OCI-M2 (cell line): Measurements from ENCODE around the gene PURA.

Experiments used
- DNase-seq: peaks from one replicate; lab custom pipeline; 2025; ENCODE audit not compliant: unreplicated experiment; lab: John Stamatoyannopoulos, UW

Gene PURA

GRCh38 chr5:140159014-140159927 lies 45.4 kb downstream of the PURA start:
- DNase-seq, result no peak

GRCh38 chr5:140162275-140162674 lies 48.4 kb downstream of the PURA start:
- no peak for DNase-seq

GRCh38 chr5:140162781-140163180 lies 48.9 kb downstream of the PURA start:
- DNase-seq, result no peak

GRCh38 chr5:140165101-140165922 lies 51.4 kb downstream of the PURA start:
- DNase-seq, result no peak

- DNase-seq, result no peak
Measured at GRCh38 chr5:140165923-140166270, 52.0 kb downstream of the PURA start.

- no peak for DNase-seq
Measured at GRCh38 chr5:140166911-140167310, 53.0 kb downstream of the PURA start.

- no peak for DNase-seq
Measured at GRCh38 chr5:140168371-140168770, 54.5 kb downstream of the PURA start.

GRCh38 chr5:140169410-140169809 lies 55.5 kb downstream of the PURA start:
- no peak for DNase-seq

- no peak for DNase-seq
Measured at GRCh38 chr5:140172483-140172882, 58.6 kb downstream of the PURA start.

GRCh38 chr5:140174014-140174413 lies 60.1 kb downstream of the PURA start:
- DNase-seq, result no peak

- peak; percentile 32 for DNase-seq
Measured at GRCh38 chr5:140174465-140175366, 60.8 kb downstream of the PURA start, which contains the start of gene CYSTM1. CYSTM1 (plus strand) TSS chr5:140175188; CDS start chr5:140194466, 19,278 bp downstream.
